OCI-LY3 (cell line): ENCODE measurements around the gene UBL5.

Experiments used
- EZH2phosphoT487 ChIP-seq: fragments of 200-600 bp; shearing (Covaris generic); IDR thresholded peaks from 2 replicates; pipeline ENCODE4 v1.6.1; 2018; ENCODE audit warnings: antibody characterized with exemption, mixed run types, low read depth
- TF ChIP-seq, protein P1 (sequence below): fragments of 200-600, 300-600 bp; sonication (generic); IDR thresholded peaks from 2 replicates; pipeline ENCODE4 v1.5.1; 2014; ENCODE audit warnings: antibody characterized with exemption, low read length, low read depth

DNA sequence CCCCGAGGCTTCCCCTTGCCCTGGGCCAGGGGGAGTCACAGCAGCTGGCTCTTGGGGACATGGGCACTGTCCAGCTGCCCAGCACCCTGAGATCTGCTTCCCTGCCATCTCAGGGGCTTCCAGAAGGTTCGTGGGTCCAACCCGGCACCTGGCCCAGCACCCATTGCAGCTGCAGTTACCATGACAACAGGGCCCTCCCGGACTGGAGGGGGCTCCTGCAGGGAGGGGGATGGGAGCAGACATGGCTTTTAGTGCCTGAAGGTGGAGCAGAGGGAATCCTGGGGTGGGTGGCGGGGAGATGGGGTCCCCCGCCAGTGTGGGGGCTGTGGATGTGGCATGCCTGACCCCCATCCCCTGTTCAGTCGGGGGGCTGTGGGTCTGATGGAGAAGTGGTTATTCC lies 22.1 kb downstream of the UBL5 start:
- TF ChIP-seq, protein P1, sequence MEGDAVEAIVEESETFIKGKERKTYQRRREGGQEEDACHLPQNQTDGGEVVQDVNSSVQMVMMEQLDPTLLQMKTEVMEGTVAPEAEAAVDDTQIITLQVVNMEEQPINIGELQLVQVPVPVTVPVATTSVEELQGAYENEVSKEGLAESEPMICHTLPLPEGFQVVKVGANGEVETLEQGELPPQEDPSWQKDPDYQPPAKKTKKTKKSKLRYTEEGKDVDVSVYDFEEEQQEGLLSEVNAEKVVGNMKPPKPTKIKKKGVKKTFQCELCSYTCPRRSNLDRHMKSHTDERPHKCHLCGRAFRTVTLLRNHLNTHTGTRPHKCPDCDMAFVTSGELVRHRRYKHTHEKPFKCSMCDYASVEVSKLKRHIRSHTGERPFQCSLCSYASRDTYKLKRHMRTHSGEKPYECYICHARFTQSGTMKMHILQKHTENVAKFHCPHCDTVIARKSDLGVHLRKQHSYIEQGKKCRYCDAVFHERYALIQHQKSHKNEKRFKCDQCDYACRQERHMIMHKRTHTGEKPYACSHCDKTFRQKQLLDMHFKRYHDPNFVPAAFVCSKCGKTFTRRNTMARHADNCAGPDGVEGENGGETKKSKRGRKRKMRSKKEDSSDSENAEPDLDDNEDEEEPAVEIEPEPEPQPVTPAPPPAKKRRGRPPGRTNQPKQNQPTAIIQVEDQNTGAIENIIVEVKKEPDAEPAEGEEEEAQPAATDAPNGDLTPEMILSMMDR, result no peak
- TF ChIP-seq EZH2phosphoT487, result no peak
